NCI-H2029 treated with DMSO at 0.1 percent for 48 hours (cell line): ENCODE measurements around the gene PRDM16.

Experiments
- DNase-seq: peaks from one replicate; lab custom pipeline; 2025; lab: John Stamatoyannopoulos, UW

PRDM16 gene

DNA sequence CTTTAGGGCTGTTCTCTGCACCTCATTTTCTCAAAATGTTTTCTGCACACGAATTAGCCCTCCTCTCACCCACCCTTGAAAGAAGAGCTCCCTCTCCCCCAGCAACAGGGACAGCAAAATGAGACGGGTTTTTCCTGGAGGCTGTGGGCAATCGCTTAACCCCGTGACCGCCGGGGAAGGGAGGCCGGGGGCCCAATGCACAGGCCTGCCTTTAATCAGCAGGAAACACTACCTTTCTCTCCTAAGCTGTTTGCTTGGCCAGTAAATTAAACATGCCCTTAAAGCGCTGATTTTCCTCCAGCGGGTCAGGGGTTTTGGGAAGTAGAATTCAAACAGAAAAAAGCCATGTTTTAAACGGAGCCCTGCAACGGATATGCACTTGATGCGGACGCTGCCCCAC, 114.4 kb downstream of the PRDM16 start:
- no peak for DNase-seq

DNA sequence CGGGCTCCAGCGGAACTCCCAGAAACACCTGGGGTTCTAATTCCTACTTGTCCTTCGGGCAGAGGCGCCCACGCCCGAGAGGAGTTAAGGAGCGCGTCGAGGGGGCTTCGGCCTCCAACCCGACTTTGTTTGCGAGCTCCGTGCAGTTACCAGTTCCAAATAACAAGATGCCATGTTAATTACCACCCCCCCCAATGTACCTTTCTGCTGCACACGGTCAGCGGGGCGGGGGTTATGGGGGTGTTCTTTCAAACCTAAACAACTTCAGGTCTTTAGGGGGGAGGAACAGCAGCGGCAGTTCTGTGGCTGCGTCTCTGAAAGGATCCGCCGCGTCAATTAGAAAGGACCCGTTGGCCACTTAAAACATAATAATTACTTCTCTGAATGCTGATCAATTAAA, 114.8 kb downstream of the PRDM16 start:
- no peak for DNase-seq

DNA sequence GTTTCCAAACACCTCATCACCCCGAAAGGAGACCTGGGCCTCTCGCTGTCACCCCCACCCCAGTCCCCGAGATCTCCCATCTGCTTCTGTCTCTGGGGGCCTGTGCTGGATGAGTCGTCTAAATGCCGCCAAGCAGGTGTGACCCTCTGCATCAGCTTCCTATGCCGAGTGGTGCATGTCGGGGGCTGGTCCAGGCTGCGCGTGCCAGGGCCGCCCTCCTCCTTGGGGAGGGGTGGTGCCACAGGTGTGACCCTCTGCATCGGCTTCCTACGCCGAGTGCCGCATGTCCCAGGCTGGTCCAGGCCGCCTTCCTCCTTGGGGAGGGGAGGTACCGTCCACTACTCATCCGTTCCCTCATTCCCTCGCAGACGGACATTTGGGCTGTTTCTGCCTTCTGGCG, 115.7 kb downstream of the PRDM16 start:
- DNase-seq: no peak

GRCh38 chr1:3185896-3186525, 117.0 kb downstream of the PRDM16 start:
- DNase-seq: no peak

DNA sequence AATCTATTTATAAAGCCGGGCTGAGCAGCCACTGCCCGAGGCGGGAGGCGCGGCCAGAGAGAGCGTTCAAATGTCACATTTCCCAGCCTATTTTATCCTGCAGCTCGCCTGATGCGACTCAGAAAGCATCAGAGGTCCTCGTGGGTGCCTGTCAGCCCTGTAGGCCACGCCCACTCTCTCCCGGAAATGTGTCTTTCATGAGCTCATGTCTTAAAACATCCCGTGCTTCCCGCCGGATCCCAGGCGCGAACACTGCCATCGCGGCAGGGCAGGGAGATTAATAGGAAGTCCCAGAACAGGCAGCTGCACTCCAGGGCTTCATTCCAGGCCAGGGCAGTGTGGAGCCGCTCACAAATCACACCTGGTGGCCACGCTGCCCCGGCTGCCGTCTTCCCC, 117.5 kb downstream of the PRDM16 start:
- no peak for DNase-seq

GRCh38 chr1:3187415-3188149, 118.6 kb downstream of the PRDM16 start:
- no peak for DNase-seq

GRCh38 chr1:3188150-3188971, 119.4 kb downstream of the PRDM16 start:
- DNase-seq: peak; percentile 17

GRCh38 chr1:3190256-3191041, 121.4 kb downstream of the PRDM16 start:
- DNase-seq: no peak

DNA sequence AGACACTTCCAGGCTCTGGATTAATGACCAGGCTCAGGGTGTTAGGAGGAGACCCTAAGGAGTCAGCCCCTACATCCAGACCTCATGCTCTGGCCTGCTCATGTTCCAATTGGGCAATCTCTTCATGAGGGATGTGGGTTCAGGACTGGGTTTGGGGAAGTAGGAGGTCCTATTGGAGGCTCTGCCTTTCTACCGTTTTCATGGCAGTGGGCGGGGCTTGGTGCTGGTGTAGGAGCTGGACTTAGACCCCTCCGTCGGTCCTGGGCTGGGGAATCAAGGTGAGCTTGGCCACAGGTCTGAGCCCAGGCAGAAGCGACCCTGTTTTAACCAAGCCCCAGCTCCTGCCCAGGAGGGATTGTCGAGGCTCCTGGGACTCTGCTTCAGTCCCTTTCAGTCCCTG, 123.4 kb downstream of the PRDM16 start:
- no peak for DNase-seq

GRCh38 chr1:3192825-3193224, 123.8 kb downstream of the PRDM16 start:
- no peak for DNase-seq

- DNase-seq: no peak
These were observed 124.8 kb downstream of the PRDM16 start for GRCh38 chr1:3193811-3194210.

GRCh38 chr1:3194760-3195479, 125.9 kb downstream of the PRDM16 start:
- DNase-seq: no peak

GRCh38 chr1:3195480-3195815, 126.4 kb downstream of the PRDM16 start:
- DNase-seq: no peak

- no peak for DNase-seq
These were observed 127.0 kb downstream of the PRDM16 start for GRCh38 chr1:3195966-3196515.

GRCh38 chr1:3196577-3197245, 127.7 kb downstream of the PRDM16 start:
- no peak for DNase-seq

GRCh38 chr1:3197781-3198316, 128.8 kb downstream of the PRDM16 start:
- DNase-seq: no peak

GRCh38 chr1:3198371-3199271, 129.6 kb downstream of the PRDM16 start:
- DNase-seq: no peak

DNA sequence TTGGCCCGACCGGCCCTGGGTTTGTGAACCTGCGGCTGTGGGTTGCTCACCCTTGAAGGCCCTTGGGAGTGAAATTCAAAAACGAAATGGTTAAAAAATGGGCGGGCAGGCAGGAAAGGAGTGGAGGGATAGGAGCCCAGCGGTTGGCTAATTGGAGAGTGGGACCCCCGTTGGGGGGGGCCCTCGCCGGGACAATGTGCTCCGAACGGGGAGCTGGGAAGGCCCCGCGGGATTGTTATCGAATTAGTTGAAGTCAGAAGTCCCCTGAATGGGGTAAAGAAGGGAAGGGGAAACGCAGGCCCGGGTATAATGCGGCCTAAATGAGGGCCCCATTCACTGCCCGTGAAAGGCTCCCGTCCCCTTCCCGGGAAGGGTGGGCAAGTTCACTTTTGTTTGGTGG, 135.7 kb downstream of the PRDM16 start:
- DNase-seq: no peak

DNA sequence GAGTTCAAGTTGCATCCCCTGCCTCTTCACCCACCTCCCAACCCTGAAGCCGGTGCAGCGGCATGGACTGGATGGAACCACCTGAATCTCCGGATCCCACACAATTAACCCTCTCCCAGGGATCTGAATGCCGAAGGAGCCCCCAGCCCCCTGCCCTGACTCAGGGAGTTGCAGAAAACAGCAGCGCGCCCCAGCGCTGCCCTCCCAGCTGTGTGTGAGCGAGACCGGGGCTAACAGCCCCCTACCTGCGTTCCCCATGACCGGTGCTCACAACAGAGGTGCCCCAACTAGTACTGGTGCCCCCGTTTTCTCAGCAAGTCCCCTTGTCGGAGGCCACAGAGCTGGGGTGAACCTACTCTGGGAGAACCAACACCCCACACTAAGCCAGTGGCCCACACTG, 136.8 kb downstream of the PRDM16 start:
- DNase-seq: no peak
